ENCODE measurements around the gene SMIM29. TPM values are rescaled to one million over a fixed set of nuclear protein-coding genes. Genes with fewer than 3 reads are reported as not detected.
"Not testable (repeated sequence)": the region's sequence is repeated elsewhere in the genome, so short reads cannot be mapped to it uniquely, and the experiment has no call there.

SMIM29 gene
- polyA plus RNA-seq, 1 donor (not counting 4 experiments of a cell fraction or from before 2014, with no cell fraction given): 27.4 TPM

DNA sequence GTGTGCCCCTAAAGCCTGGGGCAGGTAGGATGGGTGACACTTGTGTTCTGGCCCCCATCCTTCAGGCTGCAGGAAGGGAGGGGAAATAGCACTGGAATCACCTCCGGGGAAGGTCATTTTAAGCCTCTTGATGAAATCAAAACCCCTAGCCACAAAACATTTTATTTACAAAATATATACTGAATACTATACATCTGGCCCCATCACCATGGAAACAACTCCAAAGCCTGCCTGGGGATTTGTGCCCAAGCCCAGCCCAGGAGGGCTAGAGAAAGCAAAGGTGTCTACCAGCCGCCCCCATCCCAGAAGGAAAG lies 2.6 kb downstream of the SMIM29 start:
- Histone ChIP-seq H3K9me1 (ENCODE audit: control insufficient read depth, extremely low read depth, insufficient read depth, low read length) (peaks cover 10% of the 10 kb centered on the region), H2AFZ (ENCODE audit: control insufficient read depth, low read length) (no peak overlapping the region), H3K36me3 (ENCODE audit: control insufficient read depth in 2 of 2, extremely low read depth in 1 of 2, insufficient read depth in 2 of 2, low read length in 2 of 2) (peaks cover 20 to 21% of the 10 kb centered on the region in 2 experiments), H4K20me1 (ENCODE audit: control insufficient read depth, extremely low read depth, insufficient read depth, low read length) (peaks cover 22% of the 10 kb centered on the region), H3K27me3 (ENCODE audit: control insufficient read depth, extremely low read depth, insufficient read depth, low read length) (no peaks in the 10 kb centered on the region), H3K4me1 (ENCODE audit: control insufficient read depth, extremely low read depth, insufficient read depth, low read length) (peaks cover 69% of the 10 kb centered on the region), H3K27ac (ENCODE audit: control insufficient read depth, insufficient read depth, low read length) (peak overlapping the region; percentile 81), H3K9me3 (ENCODE audit: control insufficient read depth, low read depth, low read length) (no peaks in the 10 kb centered on the region), H3K4me2 (ENCODE audit: control insufficient read depth, extremely low read depth, insufficient read depth, low read depth, low read length) (peak overlapping the region; percentile 22), H3K9ac (ENCODE audit: control insufficient read depth, extremely low read depth, insufficient read depth, low read length) (no peak overlapping the region), H3K79me2 (ENCODE audit: control insufficient read depth, insufficient read depth, low read length) (peaks cover 8% of the 10 kb centered on the region), H3K4me3 (ENCODE audit: control insufficient read depth in 2 of 3, extremely low read depth in 1 of 3, insufficient read depth in 2 of 3, low read depth in 1 of 3, low read length in 3 of 3) (no peak overlapping the region)
- FAIRE-seq: no peak
- DNase-seq (ENCODE audit: low read depth, low spot score): no peak
- no peak for TF ChIP-seq EZH2 (IDR thresholded peaks at IDR 0.05; ENCODE audit: low read length)
- no peak for TF ChIP-seq CTCF (optimal IDR thresholded peaks at IDR 0.05 in 1 of 3, IDR thresholded peaks at IDR 0.05 in 1 of 3, conservative IDR thresholded peaks at IDR 0.05 in 1 of 3; ENCODE audit: extremely low read depth in 1 of 3, insufficient read depth in 2 of 3, low read length in 3 of 3)
- dilution Hi-C loops (cut with MboI; ENCODE audit: extremely low pct_ligation_motif_present, low sequenced_read_pairs): no loop called here

DNA sequence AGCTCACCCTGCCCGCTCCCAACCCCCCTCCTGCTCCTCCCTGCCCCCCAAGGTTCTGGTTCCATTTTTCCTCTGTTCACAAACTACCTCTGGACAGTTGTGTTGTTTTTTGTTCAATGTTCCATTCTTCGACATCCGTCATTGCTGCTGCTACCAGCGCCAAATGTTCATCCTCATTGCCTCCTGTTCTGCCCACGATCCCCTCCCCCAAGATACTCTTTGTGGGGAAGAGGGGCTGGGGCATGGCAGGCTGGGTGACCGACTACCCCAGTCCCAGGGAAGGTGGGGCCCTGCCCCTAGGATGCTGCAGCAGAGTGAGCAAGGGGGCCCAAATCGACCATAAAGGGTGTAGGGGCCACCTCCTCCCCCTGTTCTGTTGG lies 3.1 kb downstream of the SMIM29 start:
- H3K79me2 ChIP-seq (ENCODE audit: control insufficient read depth, insufficient read depth, low read length); H3K9me3 ChIP-seq (ENCODE audit: control insufficient read depth, low read depth, low read length); dilution Hi-C loops (cut with MboI; ENCODE audit: extremely low pct_ligation_motif_present, low sequenced_read_pairs); H3K9ac ChIP-seq (ENCODE audit: control insufficient read depth, extremely low read depth, insufficient read depth, low read length); FAIRE-seq; H3K4me2 ChIP-seq (ENCODE audit: control insufficient read depth, extremely low read depth, insufficient read depth, low read depth, low read length); H3K9me1 ChIP-seq (ENCODE audit: control insufficient read depth, extremely low read depth, insufficient read depth, low read length); H2AFZ ChIP-seq (ENCODE audit: control insufficient read depth, low read length); H3K27ac ChIP-seq (ENCODE audit: control insufficient read depth, insufficient read depth, low read length); H3K27me3 ChIP-seq (ENCODE audit: control insufficient read depth, extremely low read depth, insufficient read depth, low read length); H3K4me3 ChIP-seq (ENCODE audit: control insufficient read depth in 2 of 3, extremely low read depth in 1 of 3, insufficient read depth in 2 of 3, low read depth in 1 of 3, low read length in 3 of 3); DNase-seq (ENCODE audit: low read depth, low spot score): not testable (repeated sequence)
- peaks cover 23% of the 10 kb centered on the region for H4K20me1 ChIP-seq (ENCODE audit: control insufficient read depth, extremely low read depth, insufficient read depth, low read length)
- peaks cover 74% of the 10 kb centered on the region for H3K4me1 ChIP-seq (ENCODE audit: control insufficient read depth, extremely low read depth, insufficient read depth, low read length)
- H3K36me3 ChIP-seq (ENCODE audit: control insufficient read depth in 2 of 2, extremely low read depth in 1 of 2, insufficient read depth in 2 of 2, low read length in 2 of 2): peaks cover 22 to 26% of the 10 kb centered on the region in 2 experiments

GRCh38 chr6:34245032-34245760 lies 3.6 kb downstream of the SMIM29 start:
- H3K9me1 ChIP-seq (ENCODE audit: control insufficient read depth, extremely low read depth, insufficient read depth, low read length); H3K9me3 ChIP-seq (ENCODE audit: control insufficient read depth, low read depth, low read length); DNase-seq (ENCODE audit: low read depth, low spot score); dilution Hi-C loops (cut with MboI; ENCODE audit: extremely low pct_ligation_motif_present, low sequenced_read_pairs); H2AFZ ChIP-seq (ENCODE audit: control insufficient read depth, low read length); H3K27me3 ChIP-seq (ENCODE audit: control insufficient read depth, extremely low read depth, insufficient read depth, low read length); H3K27ac ChIP-seq (ENCODE audit: control insufficient read depth, insufficient read depth, low read length); FAIRE-seq; H3K4me3 ChIP-seq (ENCODE audit: control insufficient read depth in 2 of 3, extremely low read depth in 1 of 3, insufficient read depth in 2 of 3, low read depth in 1 of 3, low read length in 3 of 3): not testable (repeated sequence)
- H3K4me1 ChIP-seq (ENCODE audit: control insufficient read depth, extremely low read depth, insufficient read depth, low read length): peaks cover 78% of the 10 kb centered on the region
- peaks cover 23 to 27% of the 10 kb centered on the region in 2 experiments for H3K36me3 ChIP-seq (ENCODE audit: control insufficient read depth in 2 of 2, extremely low read depth in 1 of 2, insufficient read depth in 2 of 2, low read length in 2 of 2)
- H3K4me2 ChIP-seq (ENCODE audit: control insufficient read depth, extremely low read depth, insufficient read depth, low read depth, low read length): peak overlapping the region; percentile 35
- H3K79me2 ChIP-seq (ENCODE audit: control insufficient read depth, insufficient read depth, low read length): peaks cover 12% of the 10 kb centered on the region
- H3K9ac ChIP-seq (ENCODE audit: control insufficient read depth, extremely low read depth, insufficient read depth, low read length): peak overlapping the region; percentile 9
- peaks cover 23% of the 10 kb centered on the region for H4K20me1 ChIP-seq (ENCODE audit: control insufficient read depth, extremely low read depth, insufficient read depth, low read length)
